Transverse colon (tissue), 3 donors: Measurements from ENCODE around the gene ARF4.

Experiments used
- POLR2A ChIP-seq: fragments of 450-650 bp; IDR thresholded peaks from one replicate; pipeline ENCODE4 v1.6.1; 2016; ENCODE audit warnings: antibody characterized with exemption, mild to moderate bottlenecking, moderate library complexity
- TF ChIP-seq, protein P1 (sequence below), 5 experiments: fragments of 200-600 bp in 3 of 5; fragments of 450-650 bp in 2 of 5; sonication (generic) in 3 of 5; IDR thresholded peaks; 1 replicate in 2 of 5; 2 replicates in 3 of 5; pipeline ENCODE4 v1.5.1; 2016 to 2017; ENCODE audit warnings: antibody characterized with exemption in 5 of 5, inconsistent platforms in 3 of 5, mild to moderate bottlenecking in 2 of 5, moderate library complexity in 1 of 5

- TF ChIP-seq, protein P1, sequence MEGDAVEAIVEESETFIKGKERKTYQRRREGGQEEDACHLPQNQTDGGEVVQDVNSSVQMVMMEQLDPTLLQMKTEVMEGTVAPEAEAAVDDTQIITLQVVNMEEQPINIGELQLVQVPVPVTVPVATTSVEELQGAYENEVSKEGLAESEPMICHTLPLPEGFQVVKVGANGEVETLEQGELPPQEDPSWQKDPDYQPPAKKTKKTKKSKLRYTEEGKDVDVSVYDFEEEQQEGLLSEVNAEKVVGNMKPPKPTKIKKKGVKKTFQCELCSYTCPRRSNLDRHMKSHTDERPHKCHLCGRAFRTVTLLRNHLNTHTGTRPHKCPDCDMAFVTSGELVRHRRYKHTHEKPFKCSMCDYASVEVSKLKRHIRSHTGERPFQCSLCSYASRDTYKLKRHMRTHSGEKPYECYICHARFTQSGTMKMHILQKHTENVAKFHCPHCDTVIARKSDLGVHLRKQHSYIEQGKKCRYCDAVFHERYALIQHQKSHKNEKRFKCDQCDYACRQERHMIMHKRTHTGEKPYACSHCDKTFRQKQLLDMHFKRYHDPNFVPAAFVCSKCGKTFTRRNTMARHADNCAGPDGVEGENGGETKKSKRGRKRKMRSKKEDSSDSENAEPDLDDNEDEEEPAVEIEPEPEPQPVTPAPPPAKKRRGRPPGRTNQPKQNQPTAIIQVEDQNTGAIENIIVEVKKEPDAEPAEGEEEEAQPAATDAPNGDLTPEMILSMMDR (IDR thresholded peaks at IDR 0.05): no peak
- TF ChIP-seq POLR2A: no peak
Observed at GRCh38 chr3:57637391-57637790, 40.2 kb upstream of the ARF4 start.
